ENCODE results near the gene SNAI3.

The SNAI3 gene

DNA sequence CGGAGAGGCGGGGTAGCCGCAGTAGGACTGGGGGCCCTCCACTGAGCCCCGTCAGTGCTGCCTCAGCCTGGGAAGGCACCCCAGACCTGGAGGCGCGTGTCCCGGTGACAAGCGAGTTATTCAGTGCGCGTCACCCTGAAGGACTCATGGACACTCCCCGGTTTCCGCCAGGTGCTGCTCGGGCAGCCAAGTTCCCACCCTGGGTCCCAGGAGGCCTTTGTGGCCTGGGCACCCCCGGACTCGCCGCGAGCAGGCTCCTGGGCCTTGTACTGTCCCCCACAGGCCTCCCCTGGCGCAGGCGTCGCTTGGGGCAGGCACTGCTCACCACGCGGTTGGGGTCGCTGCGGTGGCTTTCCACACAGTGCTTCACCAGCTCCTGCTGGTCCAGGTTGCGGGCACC lies 12.3 kb upstream of the SNAI3 start:
- H3K4me1 ChIP-seq (ENCODE audit: control insufficient read depth in 5 of 5, insufficient read depth in 5 of 5, low read length in 5 of 5), result peaks cover 4 to 43% (median 34%) of the 10 kb centered on the region in 5 donors
- no peak overlapping the region for H3K4me3 ChIP-seq (ENCODE audit: low read depth in 1 of 5, low read length in 5 of 5)
- H3K9me3 ChIP-seq (ENCODE audit: control insufficient read depth in 5 of 5, low read length in 5 of 5), result no peaks in the 10 kb centered on the region
- no peaks in the 10 kb centered on the region for H3K27me3 ChIP-seq (ENCODE audit: control insufficient read depth in 5 of 5, insufficient read depth in 4 of 5, low read length in 5 of 5)
- peaks cover 0 to 53% (median 39%) of the 10 kb centered on the region in 5 donors for H3K36me3 ChIP-seq (ENCODE audit: control insufficient read depth in 5 of 5, insufficient read depth in 5 of 5, low read length in 5 of 5)
- H3K9ac ChIP-seq (ENCODE audit: low read length in 5 of 5), result no peak overlapping the region
- H3K27ac ChIP-seq (ENCODE audit: low read depth, low read length), result no peak overlapping the region

DNA sequence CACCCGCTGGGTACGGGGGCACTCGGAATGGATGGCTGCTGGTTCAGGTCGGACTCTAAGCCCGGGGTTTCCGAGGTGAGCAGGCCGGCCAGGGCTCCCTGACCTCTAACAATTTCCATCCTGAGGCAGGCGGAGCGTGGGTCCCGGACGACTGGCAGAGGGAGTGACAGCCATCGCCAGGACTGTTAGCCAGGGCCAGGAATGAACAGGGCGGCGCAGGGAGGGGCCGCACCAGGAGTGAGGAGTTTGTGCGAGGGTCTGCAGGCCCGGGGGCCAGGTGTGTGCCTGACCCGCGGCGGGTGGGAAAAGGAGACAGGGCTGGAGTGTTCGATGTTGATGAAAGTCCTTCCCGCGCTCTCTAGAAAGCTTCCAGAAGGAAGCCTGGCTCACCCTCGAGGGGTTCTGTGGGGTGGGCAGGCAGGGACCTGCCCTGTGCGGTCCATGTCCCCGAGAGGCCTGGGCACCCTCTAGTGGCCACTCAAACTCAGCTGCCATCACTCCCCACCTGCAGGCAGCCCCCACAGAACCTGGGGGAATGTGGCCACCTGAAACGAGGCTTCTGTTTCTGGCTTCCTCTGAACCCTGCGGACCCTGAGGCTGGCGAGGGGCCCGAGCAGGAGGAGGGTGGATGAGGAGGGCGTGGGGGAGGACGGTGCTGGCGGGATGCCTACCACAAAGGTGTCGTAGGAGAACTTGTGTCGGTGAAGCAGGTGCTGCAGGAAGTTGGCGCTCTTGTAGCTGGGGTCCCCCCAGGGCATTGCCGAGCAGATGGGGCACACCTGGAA lies 11.7 kb upstream of the SNAI3 start:
- no peak overlapping the region for H3K27ac ChIP-seq (ENCODE audit: low read depth, low read length)
- no peaks in the 10 kb centered on the region for H3K27me3 ChIP-seq (ENCODE audit: control insufficient read depth in 5 of 5, insufficient read depth in 4 of 5, low read length in 5 of 5)
- H3K9ac ChIP-seq (ENCODE audit: low read length in 5 of 5), result no peak overlapping the region
- H3K4me1 ChIP-seq (ENCODE audit: control insufficient read depth in 5 of 5, insufficient read depth in 5 of 5, low read length in 5 of 5), result peaks cover 4 to 37% (median 28%) of the 10 kb centered on the region in 5 donors
- H3K9me3 ChIP-seq (ENCODE audit: control insufficient read depth in 5 of 5, low read length in 5 of 5), result no peaks in the 10 kb centered on the region
- peaks cover 0 to 53% (median 39%) of the 10 kb centered on the region in 5 donors for H3K36me3 ChIP-seq (ENCODE audit: control insufficient read depth in 5 of 5, insufficient read depth in 5 of 5, low read length in 5 of 5)
- H3K4me3 ChIP-seq (ENCODE audit: low read depth in 1 of 5, low read length in 5 of 5), result no peak overlapping the region

DNA sequence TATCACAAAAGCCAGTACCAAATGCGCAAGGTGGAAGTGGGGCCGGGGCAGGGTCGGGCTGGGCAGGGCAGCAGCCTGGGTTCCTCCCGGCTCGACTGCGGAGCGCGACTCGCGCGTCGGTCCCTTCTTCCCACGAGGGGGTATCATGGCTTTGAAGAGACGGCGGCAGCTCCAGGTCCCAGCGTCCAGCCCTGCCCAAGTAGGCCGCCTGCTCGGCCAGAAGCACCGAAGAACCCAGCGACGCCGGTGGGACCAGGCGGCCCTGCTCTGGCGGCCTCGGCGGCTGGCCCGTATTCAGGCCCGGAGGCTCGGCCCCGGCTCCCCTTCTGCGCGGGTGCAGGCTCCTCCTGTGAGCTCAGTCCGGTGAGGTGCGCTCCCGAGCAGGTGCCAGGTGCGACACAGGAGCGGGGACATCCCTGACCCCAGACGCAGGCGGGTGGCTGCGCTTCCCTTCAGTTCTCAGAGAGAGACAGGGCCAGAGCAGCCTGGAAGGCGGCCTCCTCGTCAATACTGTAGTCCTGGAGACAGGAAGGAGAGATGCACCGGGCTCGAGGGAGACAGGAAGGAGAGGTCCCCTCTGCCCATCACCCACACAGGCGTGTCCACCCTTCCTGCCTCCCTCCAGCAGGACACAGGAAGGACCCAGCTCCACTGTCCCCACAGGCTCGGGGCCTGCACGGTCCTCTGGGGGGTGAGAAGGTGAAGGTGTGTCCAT lies 11.0 kb upstream of the SNAI3 start:
- no peak overlapping the region for H3K27ac ChIP-seq (ENCODE audit: low read depth, low read length)
- peaks cover 4 to 31% (median 21%) of the 10 kb centered on the region in 5 donors for H3K4me1 ChIP-seq (ENCODE audit: control insufficient read depth in 5 of 5, insufficient read depth in 5 of 5, low read length in 5 of 5)
- H3K4me3 ChIP-seq (ENCODE audit: low read depth in 1 of 5, low read length in 5 of 5), result no peak overlapping the region
- no peaks in the 10 kb centered on the region for H3K9me3 ChIP-seq (ENCODE audit: control insufficient read depth in 5 of 5, low read length in 5 of 5)
- H3K27me3 ChIP-seq (ENCODE audit: control insufficient read depth in 5 of 5, insufficient read depth in 4 of 5, low read length in 5 of 5), result peaks cover 0 to 3% (median under 1%) of the 10 kb centered on the region in 5 donors
- H3K9ac ChIP-seq (ENCODE audit: low read length in 5 of 5), result no peak overlapping the region
- H3K36me3 ChIP-seq (ENCODE audit: control insufficient read depth in 5 of 5, insufficient read depth in 5 of 5, low read length in 5 of 5), result peaks cover 0 to 53% (median 39%) of the 10 kb centered on the region in 5 donors

DNA sequence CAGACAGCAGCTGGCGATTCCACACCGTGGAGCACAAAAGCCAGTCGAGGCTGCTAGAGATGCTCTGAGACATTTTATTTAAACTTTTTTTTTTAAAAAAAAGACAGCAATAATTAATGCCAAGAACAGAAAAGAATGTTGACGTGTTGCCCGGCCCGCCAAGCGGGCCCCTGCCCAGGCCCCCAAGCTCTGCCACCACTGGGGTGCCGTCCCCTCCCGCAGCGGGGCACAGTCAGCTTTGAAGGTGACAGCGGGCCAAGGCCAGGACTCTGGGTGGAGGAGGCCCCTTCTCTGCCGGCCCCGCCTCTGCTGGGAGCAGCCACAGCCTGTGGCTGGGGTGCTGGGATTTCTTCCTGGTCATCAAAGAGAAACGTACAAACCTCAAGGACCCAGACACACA lies 10.1 kb upstream of the SNAI3 start:
- Histone ChIP-seq H3K9ac (ENCODE audit: low read length in 5 of 5) (no peak overlapping the region), H3K4me3 (ENCODE audit: low read depth in 1 of 5, low read length in 5 of 5) (no peak overlapping the region), H3K9me3 (ENCODE audit: control insufficient read depth in 5 of 5, low read length in 5 of 5) (no peaks in the 10 kb centered on the region), H3K27ac (ENCODE audit: low read depth, low read length) (no peak overlapping the region), H3K36me3 (ENCODE audit: control insufficient read depth in 5 of 5, insufficient read depth in 5 of 5, low read length in 5 of 5) (peaks cover 0 to 50% (median 39%) of the 10 kb centered on the region in 5 donors), H3K4me1 (ENCODE audit: control insufficient read depth in 5 of 5, insufficient read depth in 5 of 5, low read length in 5 of 5) (peaks cover 0 to 29% (median 13%) of the 10 kb centered on the region in 5 donors), H3K27me3 (ENCODE audit: control insufficient read depth in 5 of 5, insufficient read depth in 4 of 5, low read length in 5 of 5) (peaks cover 0 to 6% (median 4%) of the 10 kb centered on the region in 5 donors)

DNA sequence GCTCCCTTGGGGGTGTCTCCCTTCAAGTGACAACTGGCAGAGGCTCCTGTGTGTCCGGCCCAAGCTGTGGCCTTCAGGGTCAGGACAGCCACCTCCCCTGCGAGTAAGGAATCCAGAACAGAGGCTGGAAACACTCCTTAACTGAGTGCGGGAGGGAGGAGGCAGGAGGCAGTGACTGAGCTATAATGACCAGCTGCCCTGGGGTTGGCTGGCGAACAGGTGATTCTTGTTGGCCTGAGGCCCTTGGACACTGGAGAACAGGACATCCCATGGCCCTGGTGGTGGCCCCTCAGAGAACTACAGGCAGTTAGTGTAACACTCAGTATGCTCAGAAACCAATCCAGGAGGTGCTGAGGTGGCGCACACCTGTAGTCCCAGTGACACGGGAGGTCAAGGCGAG lies 9.4 kb upstream of the SNAI3 start:
- Histone ChIP-seq H3K9ac (ENCODE audit: low read length in 5 of 5) (no peak overlapping the region), H3K4me1 (ENCODE audit: control insufficient read depth in 5 of 5, insufficient read depth in 5 of 5, low read length in 5 of 5) (peaks cover 0 to 27% (median 9%) of the 10 kb centered on the region in 5 donors), H3K4me3 (ENCODE audit: low read depth in 1 of 5, low read length in 5 of 5) (no peak overlapping the region), H3K27ac (ENCODE audit: low read depth, low read length) (no peak overlapping the region), H3K9me3 (ENCODE audit: control insufficient read depth in 5 of 5, low read length in 5 of 5) (no peaks in the 10 kb centered on the region), H3K27me3 (ENCODE audit: control insufficient read depth in 5 of 5, insufficient read depth in 4 of 5, low read length in 5 of 5) (peaks cover 3 to 13% (median 7%) of the 10 kb centered on the region in 5 donors), H3K36me3 (ENCODE audit: control insufficient read depth in 5 of 5, insufficient read depth in 5 of 5, low read length in 5 of 5) (peaks cover 0 to 50% (median 39%) of the 10 kb centered on the region in 5 donors)

DNA sequence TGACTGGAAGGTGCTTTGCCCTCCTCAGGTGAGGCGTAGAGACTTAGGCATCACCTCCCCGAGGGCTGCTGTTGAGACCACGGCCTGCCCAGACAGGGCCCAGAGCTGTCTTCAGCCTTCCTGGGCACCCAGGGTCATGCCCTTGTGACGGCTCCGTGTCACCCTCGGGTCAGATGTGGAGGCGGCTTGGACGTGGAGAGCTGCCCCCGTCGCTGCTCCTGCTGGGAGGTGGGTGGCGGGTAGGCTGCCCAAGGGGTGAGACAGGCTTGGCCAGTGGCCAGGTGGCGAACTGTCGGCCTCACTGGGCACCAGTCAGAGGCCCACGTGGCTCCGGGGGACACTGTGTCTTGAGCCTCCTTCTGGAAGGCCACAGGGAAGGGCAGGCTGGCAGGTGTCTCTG lies 8.9 kb upstream of the SNAI3 start:
- peaks cover 0 to 22% (median 3%) of the 10 kb centered on the region in 5 donors for H3K4me1 ChIP-seq (ENCODE audit: control insufficient read depth in 5 of 5, insufficient read depth in 5 of 5, low read length in 5 of 5)
- no peak overlapping the region for H3K27ac ChIP-seq (ENCODE audit: low read depth, low read length)
- no peak overlapping the region for H3K9ac ChIP-seq (ENCODE audit: low read length in 5 of 5)
- H3K4me3 ChIP-seq (ENCODE audit: low read depth in 1 of 5, low read length in 5 of 5), result no peak overlapping the region
- H3K27me3 ChIP-seq (ENCODE audit: control insufficient read depth in 5 of 5, insufficient read depth in 4 of 5, low read length in 5 of 5), result peaks cover 8 to 15% (median 12%) of the 10 kb centered on the region in 5 donors
- H3K36me3 ChIP-seq (ENCODE audit: control insufficient read depth in 5 of 5, insufficient read depth in 5 of 5, low read length in 5 of 5), result peaks cover 0 to 49% (median 37%) of the 10 kb centered on the region in 5 donors
- no peaks in the 10 kb centered on the region for H3K9me3 ChIP-seq (ENCODE audit: control insufficient read depth in 5 of 5, low read length in 5 of 5)

DNA sequence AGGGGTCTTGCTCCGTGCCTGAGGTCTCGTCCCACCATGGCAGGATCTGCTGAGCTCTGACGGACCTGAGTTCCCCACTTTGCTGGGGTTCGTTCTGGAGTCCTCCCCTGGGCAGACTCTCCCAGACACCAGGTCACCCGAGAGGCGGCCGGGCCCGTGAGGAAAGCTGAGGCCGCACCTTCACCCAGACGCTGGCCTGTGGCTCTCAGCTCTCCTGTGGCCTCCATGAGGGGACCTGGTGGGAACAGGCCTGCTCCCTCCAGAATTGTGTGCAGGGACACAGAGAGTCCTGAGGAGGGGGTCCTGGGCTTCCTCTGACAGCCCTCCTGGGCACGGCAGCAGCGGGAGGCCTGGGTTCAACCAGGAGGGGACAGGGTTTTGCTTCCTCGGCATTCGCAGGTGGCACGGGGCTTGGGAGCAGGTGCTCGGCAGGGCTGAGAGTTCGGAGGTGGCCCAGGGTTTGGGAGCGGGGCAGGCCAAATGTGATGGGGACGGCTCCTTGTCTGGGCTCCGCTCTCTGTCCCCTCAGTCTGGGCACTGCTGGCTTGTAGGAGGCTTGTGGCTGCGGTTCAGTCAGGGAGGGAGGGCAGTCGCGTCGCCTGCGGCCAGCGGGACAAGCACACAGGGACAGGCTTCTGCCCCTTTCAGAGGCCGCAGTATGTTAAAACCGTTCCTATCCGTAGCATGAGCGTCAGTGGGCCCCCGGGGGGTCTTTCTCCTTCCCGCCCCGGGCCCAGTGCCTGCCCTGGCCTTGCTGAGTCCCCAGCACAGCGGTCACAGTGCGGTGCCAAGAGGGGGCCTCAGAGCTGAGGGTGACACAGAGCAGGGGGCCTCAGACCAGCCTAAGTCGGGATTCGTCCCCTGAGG lies 8.1 kb upstream of the SNAI3 start:
- no peak overlapping the region for H3K27ac ChIP-seq (ENCODE audit: low read depth, low read length)
- H3K36me3 ChIP-seq (ENCODE audit: control insufficient read depth in 5 of 5, insufficient read depth in 5 of 5, low read length in 5 of 5), result peaks cover 0 to 41% (median 30%) of the 10 kb centered on the region in 5 donors
- H3K4me1 ChIP-seq (ENCODE audit: control insufficient read depth in 5 of 5, insufficient read depth in 5 of 5, low read length in 5 of 5), result peaks cover 0 to 14% (median 3%) of the 10 kb centered on the region in 5 donors
- peaks cover 9 to 17% (median 15%) of the 10 kb centered on the region in 5 donors for H3K27me3 ChIP-seq (ENCODE audit: control insufficient read depth in 5 of 5, insufficient read depth in 4 of 5, low read length in 5 of 5)
- H3K4me3 ChIP-seq (ENCODE audit: low read depth in 1 of 5, low read length in 5 of 5), result no peak overlapping the region
- no peak overlapping the region for H3K9ac ChIP-seq (ENCODE audit: low read length in 5 of 5)
- no peaks in the 10 kb centered on the region for H3K9me3 ChIP-seq (ENCODE audit: control insufficient read depth in 5 of 5, low read length in 5 of 5)

DNA sequence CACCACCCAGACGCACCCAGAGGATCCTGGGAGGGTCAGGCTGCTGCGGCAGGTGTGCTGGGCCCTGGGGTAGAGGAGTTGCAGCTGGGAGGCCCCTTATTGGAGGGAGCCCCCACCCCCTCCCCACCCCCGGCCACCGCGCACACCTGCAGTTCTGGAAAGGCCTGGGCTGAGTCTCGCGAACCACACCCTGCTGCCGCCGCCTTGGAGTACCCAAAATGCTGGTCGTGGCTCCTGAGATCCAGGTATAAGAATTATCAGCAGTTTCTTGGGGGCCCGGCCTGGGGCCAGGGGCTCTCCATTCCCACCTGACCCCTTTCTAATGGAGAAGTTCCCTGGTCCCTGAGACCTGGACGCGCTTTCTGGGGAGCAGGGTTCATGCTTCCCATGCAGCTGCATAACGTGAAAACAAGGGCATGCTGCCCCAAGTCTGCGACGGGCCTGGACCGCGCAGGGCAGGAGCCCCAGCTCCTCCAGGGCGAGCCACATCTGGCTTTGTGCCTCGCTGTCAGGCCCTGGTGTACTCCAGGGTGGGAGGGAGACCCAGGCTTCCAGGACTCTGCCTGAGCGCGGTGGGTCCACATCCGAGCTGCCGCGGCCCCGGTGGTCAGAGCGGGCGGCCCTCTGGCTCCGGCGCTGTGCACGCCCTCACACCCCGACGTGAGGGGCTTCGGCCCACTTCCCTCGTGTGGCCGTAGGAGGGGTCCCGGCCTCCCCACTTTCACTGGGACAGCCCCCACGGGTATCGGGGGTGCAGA lies 7.3 kb upstream of the SNAI3 start:
- Histone ChIP-seq H3K9ac (ENCODE audit: low read length in 5 of 5) (no peak overlapping the region), H3K36me3 (ENCODE audit: control insufficient read depth in 5 of 5, insufficient read depth in 5 of 5, low read length in 5 of 5) (peaks cover 0 to 33% (median 28%) of the 10 kb centered on the region in 5 donors), H3K4me3 (ENCODE audit: low read depth in 1 of 5, low read length in 5 of 5) (no peak overlapping the region), H3K27me3 (ENCODE audit: control insufficient read depth in 5 of 5, insufficient read depth in 4 of 5, low read length in 5 of 5) (peaks cover 10 to 25% (median 15%) of the 10 kb centered on the region in 5 donors), H3K4me1 (ENCODE audit: control insufficient read depth in 5 of 5, insufficient read depth in 5 of 5, low read length in 5 of 5) (peaks cover 0 to 12% (median 3%) of the 10 kb centered on the region in 5 donors), H3K9me3 (ENCODE audit: control insufficient read depth in 5 of 5, low read length in 5 of 5) (no peaks in the 10 kb centered on the region), H3K27ac (ENCODE audit: low read depth, low read length) (no peak overlapping the region)

DNA sequence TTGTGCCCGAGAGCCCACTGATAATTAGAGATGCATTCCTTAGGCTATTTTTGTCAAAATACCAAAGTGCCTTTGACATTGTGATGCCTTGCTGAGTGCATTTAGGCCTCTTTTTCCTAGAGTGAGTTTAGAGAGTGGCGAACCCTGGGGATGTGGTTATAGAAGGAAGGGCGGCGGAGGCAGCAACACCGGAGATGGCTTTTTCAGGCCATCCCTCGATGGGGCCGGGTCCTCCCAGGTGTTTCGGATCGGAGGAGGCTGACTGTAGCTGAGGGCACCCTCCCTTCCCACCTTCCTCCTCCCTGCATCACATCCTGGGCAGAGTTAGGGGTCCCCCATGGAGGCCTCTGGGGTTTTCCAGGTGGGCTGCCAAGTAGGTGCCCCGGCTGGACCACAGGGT lies 6.6 kb upstream of the SNAI3 start:
- Histone ChIP-seq H3K27me3 (ENCODE audit: control insufficient read depth in 5 of 5, insufficient read depth in 4 of 5, low read length in 5 of 5) (peaks cover 15 to 31% (median 17%) of the 10 kb centered on the region in 5 donors), H3K36me3 (ENCODE audit: control insufficient read depth in 5 of 5, insufficient read depth in 5 of 5, low read length in 5 of 5) (peaks cover 0 to 25% (median 20%) of the 10 kb centered on the region in 5 donors), H3K4me1 (ENCODE audit: control insufficient read depth in 5 of 5, insufficient read depth in 5 of 5, low read length in 5 of 5) (peaks cover 0 to 12% (median 3%) of the 10 kb centered on the region in 5 donors), H3K27ac (ENCODE audit: low read depth, low read length) (no peak overlapping the region), H3K9me3 (ENCODE audit: control insufficient read depth in 5 of 5, low read length in 5 of 5) (no peaks in the 10 kb centered on the region), H3K9ac (ENCODE audit: low read length in 5 of 5) (no peak overlapping the region), H3K4me3 (ENCODE audit: low read depth in 1 of 5, low read length in 5 of 5) (no peak overlapping the region)
